Measurements from ENCODE around the gene TSKS.

GRCh38 chr19:49807058-49807903, 44.2 kb upstream of the TSKS start:
- TF ChIP-seq CTCF (optimal IDR thresholded peaks at IDR 0.05 in 1 of 3, IDR thresholded peaks at IDR 0.05 in 1 of 3, conservative IDR thresholded peaks at IDR 0.05 in 1 of 3; ENCODE audit: extremely low read depth in 1 of 3, insufficient read depth in 2 of 3, low read length in 3 of 3) (no peak), EZH2 (IDR thresholded peaks at IDR 0.05; ENCODE audit: low read length) (no peak)
